RCC 7860 (cell line): Measurements from ENCODE around the gene MGME1.

Experiments
- DNase-seq: peaks from one replicate; pipeline ENCODE4 v3.0.0-alpha.2; 2015; ENCODE audit warnings: low spot score
- FAIRE-seq: peaks from 2 replicates; lab custom pipeline; 2012; peaks lifted over from hg19 to GRCh38; lab: Jason Lieb, UNC

MGME1 gene, protein sequence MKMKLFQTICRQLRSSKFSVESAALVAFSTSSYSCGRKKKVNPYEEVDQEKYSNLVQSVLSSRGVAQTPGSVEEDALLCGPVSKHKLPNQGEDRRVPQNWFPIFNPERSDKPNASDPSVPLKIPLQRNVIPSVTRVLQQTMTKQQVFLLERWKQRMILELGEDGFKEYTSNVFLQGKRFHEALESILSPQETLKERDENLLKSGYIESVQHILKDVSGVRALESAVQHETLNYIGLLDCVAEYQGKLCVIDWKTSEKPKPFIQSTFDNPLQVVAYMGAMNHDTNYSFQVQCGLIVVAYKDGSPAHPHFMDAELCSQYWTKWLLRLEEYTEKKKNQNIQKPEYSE

GRCh38 chr20:17968366-17969277, at the start of gene MGME1, which contains the start of gene SNX5:
Gene MGME1 (plus strand): TSS chr20:17969018. CDS start chr20:17969860, 842 bp downstream.
Gene SNX5 (minus strand): TSS chr20:17968794. CDS start chr20:17968425, 369 bp downstream.
- peak; percentile 82 for FAIRE-seq
- peak; percentile 96 for DNase-seq

- DNase-seq (no peak), FAIRE-seq (no peak)
Measured at GRCh38 chr20:17919149-17919548, 49.7 kb upstream of the MGME1 start.

GRCh38 chr20:17921774-17922173, 47.0 kb upstream of the MGME1 start:
- DNase-seq, result no peak
- no peak for FAIRE-seq

DNA sequence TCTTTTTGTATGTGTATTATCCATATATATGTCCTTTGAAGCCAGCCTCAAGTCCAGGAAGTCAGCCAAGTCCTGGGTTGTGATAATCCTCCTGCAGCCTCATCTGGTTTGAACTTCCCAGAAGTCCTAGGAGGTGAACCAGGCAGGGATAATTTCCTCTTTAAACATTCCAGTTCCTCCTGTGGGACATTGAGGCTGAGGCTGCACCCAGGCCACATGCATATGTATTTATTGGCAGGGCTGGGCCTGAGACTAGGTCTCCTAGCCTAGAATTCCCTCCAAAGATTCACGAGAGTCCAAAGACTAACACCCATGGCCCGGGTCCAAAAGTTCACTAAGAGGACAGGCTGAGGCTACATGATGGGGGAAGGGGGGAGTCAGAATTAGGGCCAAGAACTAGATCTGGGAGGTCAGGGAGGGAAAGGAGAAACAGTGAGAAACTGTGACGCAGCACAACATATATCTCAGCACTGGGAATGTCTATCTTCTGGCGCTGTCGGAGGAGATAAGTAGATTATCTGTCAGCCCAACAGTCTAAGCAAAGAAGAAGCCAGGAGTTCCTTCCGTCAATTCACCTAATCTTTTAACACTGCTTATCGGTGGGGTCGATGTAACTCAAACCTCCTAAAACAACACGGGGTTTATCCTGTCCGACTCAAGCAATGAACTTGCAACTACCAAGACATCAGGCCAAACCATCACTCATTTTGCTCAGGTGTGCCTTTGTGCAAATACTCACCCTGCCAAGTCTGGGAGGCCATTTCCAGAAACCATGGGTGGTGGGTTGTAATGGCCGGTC, 43.5 kb upstream of the MGME1 start:
- no peak for FAIRE-seq
- no peak for DNase-seq

- no peak for FAIRE-seq
- DNase-seq, result no peak
Measured at GRCh38 chr20:17925940-17926300, 42.9 kb upstream of the MGME1 start.

GRCh38 chr20:17928211-17928611, 40.6 kb upstream of the MGME1 start:
- DNase-seq (no peak), FAIRE-seq (no peak)

GRCh38 chr20:17928633-17929311, 40.0 kb upstream of the MGME1 start:
- DNase-seq (no peak), FAIRE-seq (no peak)

- DNase-seq (no peak), FAIRE-seq (no peak)
Measured at GRCh38 chr20:17931513-17931912, 37.3 kb upstream of the MGME1 start.

DNA sequence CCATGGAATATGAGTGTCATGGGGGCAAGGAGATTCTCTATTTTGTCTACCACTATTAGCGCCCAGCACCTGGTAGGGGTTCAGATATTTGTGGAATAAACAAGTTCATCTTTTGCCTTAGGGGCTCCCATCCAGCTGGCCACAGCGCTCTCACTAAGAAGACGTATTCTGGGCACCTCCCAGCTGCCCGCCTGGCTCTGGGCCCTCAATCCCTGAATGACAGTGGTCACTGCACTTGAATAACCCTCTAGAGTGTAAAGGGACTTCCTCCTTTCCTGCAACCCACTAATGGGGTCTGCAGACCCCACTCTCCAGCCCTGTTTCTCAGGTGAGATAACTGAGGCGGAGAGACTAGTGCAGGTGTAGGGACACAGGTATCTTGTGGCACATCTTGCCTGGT, 36.4 kb upstream of the MGME1 start:
- DNase-seq (no peak), FAIRE-seq (no peak)

DNA sequence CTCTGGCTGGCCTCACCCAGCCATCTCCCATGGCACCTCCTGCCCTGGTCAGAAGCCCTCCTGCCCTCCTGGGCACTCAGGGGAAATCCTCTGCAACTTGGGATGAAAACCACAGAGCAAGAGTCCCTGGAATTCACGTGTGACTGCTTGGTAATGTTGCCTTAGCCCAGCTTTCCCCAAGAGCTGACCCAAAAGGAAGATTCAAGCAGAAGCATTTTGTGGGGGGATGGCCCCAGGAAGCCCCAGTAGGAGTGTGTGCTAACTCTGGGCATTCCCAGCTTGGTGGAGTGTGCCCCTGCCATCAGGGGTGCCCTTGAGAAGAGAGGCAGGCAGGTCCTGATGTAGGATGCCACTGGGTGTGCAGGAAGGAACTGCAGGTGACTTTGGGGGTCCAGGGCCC, 35.7 kb upstream of the MGME1 start:
- FAIRE-seq, result no peak
- DNase-seq, result no peak

DNA sequence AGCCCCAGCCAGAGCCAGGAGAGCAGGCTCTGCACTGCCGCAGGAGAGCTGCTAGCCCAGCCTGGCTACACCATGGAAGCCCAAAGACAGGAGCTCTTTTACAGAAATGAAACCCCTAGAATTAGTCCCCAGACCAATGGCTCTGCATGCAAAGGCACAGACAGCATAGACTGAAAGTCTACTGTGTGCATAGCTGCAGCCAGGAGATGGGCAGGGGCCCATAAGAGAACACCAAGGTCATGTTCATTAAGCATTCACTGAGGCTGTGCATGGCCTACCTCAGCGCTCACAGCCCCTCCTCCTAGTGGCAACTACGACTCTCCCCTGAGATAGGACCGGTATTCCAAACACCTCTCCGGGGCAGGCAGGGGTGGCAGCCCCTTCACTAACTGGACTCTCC, 35.1 kb upstream of the MGME1 start:
- DNase-seq, result no peak
- no peak for FAIRE-seq

GRCh38 chr20:17934141-17934862, 34.5 kb upstream of the MGME1 start:
- FAIRE-seq, result no peak
- no peak for DNase-seq

DNA sequence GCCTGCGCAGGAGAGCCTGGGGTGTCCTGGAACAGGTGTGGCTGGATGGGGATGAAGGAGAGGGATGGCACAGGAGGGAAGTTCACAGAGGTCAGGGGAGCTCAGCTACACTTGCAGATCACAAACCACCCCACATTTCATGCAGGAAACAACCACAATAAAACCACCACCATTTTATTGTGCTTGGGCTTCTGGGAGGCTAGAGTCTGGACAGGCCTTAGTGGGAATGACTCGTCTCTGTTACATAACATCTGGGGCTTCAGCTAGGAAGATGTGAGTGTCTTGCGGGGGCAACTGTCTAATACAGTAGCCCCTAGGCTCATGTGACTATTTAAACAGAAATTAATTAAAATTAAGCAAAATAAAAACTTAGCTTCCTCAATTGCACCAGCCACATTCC, 33.6 kb upstream of the MGME1 start:
- DNase-seq, result no peak
- FAIRE-seq, result no peak

DNA sequence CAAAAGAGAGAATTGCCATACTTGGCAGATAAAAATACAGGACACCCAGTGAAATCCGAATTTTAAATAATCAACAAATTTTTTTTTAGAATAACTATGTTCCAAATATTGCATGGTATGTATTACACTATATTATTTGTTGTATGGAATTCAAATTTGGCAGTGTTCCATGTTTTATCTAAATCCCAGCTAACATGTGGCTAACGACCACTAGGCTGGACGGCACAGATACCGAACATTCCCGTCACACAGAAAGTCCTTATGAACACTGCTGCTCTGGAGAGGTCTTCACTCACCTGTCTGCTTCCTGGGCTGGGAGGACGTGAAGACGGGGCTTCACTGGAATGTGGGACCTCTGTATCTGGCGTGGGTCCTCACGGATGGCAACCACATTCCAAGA, 33.1 kb upstream of the MGME1 start:
- DNase-seq, result no peak
- FAIRE-seq, result no peak

DNA sequence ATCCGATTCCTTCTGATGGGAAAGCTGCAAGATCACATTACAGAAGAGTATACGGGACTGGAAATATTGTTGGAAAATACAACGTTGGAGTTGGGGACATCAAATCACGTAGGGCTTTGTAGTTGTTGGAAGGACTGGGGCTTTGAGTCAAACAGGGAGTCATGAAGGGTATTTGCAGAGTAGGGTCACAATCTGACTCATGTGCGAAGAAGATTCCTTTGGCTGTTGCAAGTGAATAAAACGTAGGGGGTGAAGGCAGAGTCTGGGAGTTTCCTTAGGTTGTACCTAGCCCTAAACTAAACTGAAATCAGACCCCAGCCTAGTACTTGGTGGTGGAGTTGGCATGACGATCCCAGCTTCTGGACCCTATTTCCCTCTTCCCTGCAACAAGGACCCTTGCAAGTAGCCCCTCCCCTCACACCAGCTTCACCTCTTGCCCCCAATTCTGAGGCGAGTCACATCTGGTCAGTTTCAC, 32.5 kb upstream of the MGME1 start:
- no peak for FAIRE-seq
- DNase-seq, result no peak

- no peak for DNase-seq
- FAIRE-seq, result no peak
Measured at GRCh38 chr20:17936761-17937732, 31.8 kb upstream of the MGME1 start.

GRCh38 chr20:17938871-17939619, 29.8 kb upstream of the MGME1 start:
- no peak for FAIRE-seq
- DNase-seq, result peak; percentile 23
